ENCODE results near the gene PCSK9.

GRCh38 chr1:55037733-55038551, 1.4 kb upstream of the PCSK9 start:
- TF ChIP-seq, protein P1, sequence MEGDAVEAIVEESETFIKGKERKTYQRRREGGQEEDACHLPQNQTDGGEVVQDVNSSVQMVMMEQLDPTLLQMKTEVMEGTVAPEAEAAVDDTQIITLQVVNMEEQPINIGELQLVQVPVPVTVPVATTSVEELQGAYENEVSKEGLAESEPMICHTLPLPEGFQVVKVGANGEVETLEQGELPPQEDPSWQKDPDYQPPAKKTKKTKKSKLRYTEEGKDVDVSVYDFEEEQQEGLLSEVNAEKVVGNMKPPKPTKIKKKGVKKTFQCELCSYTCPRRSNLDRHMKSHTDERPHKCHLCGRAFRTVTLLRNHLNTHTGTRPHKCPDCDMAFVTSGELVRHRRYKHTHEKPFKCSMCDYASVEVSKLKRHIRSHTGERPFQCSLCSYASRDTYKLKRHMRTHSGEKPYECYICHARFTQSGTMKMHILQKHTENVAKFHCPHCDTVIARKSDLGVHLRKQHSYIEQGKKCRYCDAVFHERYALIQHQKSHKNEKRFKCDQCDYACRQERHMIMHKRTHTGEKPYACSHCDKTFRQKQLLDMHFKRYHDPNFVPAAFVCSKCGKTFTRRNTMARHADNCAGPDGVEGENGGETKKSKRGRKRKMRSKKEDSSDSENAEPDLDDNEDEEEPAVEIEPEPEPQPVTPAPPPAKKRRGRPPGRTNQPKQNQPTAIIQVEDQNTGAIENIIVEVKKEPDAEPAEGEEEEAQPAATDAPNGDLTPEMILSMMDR (IDR thresholded peaks at IDR 0.05 in 4 of 5, conservative IDR thresholded peaks at IDR 0.05 in 1 of 5): no peak
- TF ChIP-seq POLR2A (IDR thresholded peaks at IDR 0.05): no peak

All from gastrocnemius medialis (tissue), 4 donors.